Measurements from ENCODE around the gene F2RL3.
"Not testable (repeated sequence)": the region's sequence is repeated elsewhere in the genome, so short reads cannot be mapped to it uniquely, and the experiment has no call there.

Gene F2RL3

DNA sequence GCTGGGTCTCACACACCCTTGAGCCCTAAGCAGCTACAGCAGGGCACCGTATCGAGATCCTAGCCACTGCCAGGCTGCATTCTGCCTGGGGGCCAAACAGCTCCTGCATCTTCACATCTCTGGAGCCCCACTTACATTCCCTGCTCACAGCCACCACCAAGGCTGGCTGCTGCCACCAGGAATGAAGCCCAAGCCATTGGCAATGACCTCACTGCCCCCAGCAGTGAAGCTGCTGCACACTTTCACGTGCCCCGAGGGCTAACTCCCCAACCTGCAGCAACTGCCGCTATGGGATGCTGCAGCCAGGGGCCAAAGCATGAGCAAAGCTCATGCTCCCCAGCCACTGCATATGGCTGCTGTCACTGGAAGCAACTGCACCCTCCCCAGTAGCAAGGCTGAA lies 42.0 kb downstream of the F2RL3 start:
- ATAC-seq (ENCODE audit: low read depth): no peak
- no peak overlapping the region for H3K4me3 Mint-ChIP-seq
- peaks cover 20% of the 10 kb centered on the region for H3K9me3 Mint-ChIP-seq
- no peak overlapping the region for H3K27ac Mint-ChIP-seq
- H3K36me3 Mint-ChIP-seq: peaks cover 8% of the 10 kb centered on the region
- DNase-seq (ENCODE audit: low spot score in 2 of 2): no peak
- H3K27me3 Mint-ChIP-seq: peaks cover 19% of the 10 kb centered on the region
- H3K4me1 Mint-ChIP-seq: no peaks in the 10 kb centered on the region

DNA sequence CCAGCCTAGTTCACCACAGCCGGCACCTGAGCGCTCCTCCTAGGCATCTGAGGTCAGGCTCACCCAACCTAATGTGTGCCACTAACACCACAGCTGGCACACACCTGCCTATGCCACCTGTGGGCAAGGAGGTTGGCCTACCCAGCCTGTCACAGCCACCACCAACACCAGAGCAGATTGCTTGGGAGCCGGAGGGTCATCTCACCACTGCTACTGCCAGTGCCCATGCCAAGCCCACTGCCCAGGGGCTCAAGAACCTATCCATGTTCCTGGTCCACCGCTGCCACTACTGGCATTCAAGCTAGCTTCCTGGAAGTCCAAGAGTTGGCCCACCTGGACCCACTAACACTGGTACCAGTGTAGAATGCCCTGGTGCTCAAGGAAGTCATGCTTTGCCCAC lies 42.5 kb downstream of the F2RL3 start:
- Mint-ChIP-seq H3K9me3 (peaks cover 23% of the 10 kb centered on the region), H3K36me3 (peaks cover 8% of the 10 kb centered on the region), H3K4me1 (no peaks in the 10 kb centered on the region), H3K27ac (no peak overlapping the region), H3K4me3 (no peak overlapping the region), H3K27me3 (peaks cover 19% of the 10 kb centered on the region)
- no peak for DNase-seq (ENCODE audit: low spot score in 2 of 2)
- no peak for ATAC-seq (ENCODE audit: low read depth)

DNA sequence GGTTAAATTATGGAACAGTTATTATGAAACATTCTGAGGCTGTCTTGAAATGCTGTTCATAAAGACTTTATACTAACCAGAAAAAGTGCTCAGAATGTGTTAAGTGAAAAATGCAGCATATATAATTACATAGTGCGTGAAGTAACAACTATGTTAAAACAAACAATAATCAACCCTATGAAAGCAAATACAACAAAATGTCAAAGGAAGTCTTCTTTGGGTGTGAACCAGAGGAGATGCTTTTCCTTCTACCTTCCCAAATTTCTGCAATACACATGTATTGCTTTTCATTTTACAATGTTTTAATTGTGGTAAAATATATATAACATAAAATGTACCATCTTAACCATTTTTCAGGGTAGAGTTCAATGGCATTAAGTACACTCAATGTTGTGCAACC lies 45.7 kb downstream of the F2RL3 start:
- H3K4me3 Mint-ChIP-seq: no peak overlapping the region
- H3K27me3 Mint-ChIP-seq: peaks cover 5% of the 10 kb centered on the region
- ATAC-seq (ENCODE audit: low read depth): no peak

DNA sequence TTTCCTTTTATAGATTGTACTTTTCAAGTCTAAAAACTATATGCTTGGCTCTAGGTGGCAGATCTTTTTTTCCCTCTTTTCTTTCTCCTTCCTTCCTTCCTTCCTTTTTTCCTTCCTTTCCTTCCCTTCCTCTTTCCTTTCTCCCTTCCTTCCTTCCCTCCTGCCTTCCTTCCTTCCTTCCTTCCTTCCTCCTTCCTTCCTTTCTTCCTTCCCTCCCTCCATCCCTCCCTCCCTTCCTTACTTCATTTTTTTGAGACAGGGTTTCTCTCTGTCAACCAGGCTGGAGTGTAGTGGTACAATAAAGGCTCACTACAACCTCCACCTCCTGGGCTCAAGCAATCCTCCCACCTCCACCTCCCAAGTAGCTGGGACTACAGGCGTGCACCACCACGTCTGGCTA lies 48.1 kb downstream of the F2RL3 start:
- Mint-ChIP-seq H3K9me3 (peaks cover 17% of the 10 kb centered on the region), H3K36me3 (peaks cover 3% of the 10 kb centered on the region), H3K27ac (no peak overlapping the region), H3K4me3 (no peak overlapping the region), H3K27me3 (peaks cover 5% of the 10 kb centered on the region), H3K4me1 (no peaks in the 10 kb centered on the region)
- ATAC-seq (ENCODE audit: low read depth): no peak
- no peak for DNase-seq (ENCODE audit: low spot score in 2 of 2)

More for the DNA sequence above, 45.7 kb downstream of the F2RL3 start:
- Mint-ChIP-seq H3K36me3 (no peaks in the 10 kb centered on the region), H3K4me1 (no peaks in the 10 kb centered on the region), H3K9me3 (peaks cover 19% of the 10 kb centered on the region), H3K27ac (no peak overlapping the region)
- no peak for DNase-seq (ENCODE audit: low spot score in 2 of 2)

GRCh38 chr19:16937796-16938195 lies 49.0 kb downstream of the F2RL3 start:
- H3K36me3 Mint-ChIP-seq; H3K27ac Mint-ChIP-seq; H3K4me3 Mint-ChIP-seq; DNase-seq (ENCODE audit: low spot score in 2 of 2); H3K4me1 Mint-ChIP-seq; ATAC-seq (ENCODE audit: low read depth); H3K27me3 Mint-ChIP-seq: not testable (repeated sequence)
- peaks cover 17% of the 10 kb centered on the region for H3K9me3 Mint-ChIP-seq

DNA sequence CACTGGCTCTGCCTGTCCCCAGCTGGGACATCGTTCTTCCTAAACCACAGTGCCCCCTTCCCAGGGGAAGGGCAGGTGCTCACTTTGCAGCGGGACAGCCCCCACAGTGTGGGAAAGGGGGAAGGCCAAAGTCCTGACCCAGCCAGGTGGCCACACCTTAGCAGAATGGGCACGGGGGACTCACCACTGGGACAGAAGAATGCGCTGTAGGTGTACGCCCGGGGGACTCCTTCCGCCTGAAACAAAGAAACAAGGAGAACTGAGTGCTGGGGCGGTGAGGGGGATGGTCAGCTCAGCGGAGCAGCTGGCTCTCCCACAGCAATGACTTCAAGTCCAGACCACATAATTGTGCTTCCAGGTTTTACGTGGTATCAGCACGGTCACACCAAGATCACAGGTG lies 49.4 kb downstream of the F2RL3 start:
- ATAC-seq (ENCODE audit: low read depth) (no peak), DNase-seq (ENCODE audit: low spot score in 2 of 2) (no peak)
- Mint-ChIP-seq H3K27ac (no peak overlapping the region), H3K4me3 (no peak overlapping the region), H3K4me1 (no peaks in the 10 kb centered on the region), H3K36me3 (peaks cover 3% of the 10 kb centered on the region), H3K27me3 (peaks cover 7% of the 10 kb centered on the region), H3K9me3 (peaks cover 16% of the 10 kb centered on the region)

DNA sequence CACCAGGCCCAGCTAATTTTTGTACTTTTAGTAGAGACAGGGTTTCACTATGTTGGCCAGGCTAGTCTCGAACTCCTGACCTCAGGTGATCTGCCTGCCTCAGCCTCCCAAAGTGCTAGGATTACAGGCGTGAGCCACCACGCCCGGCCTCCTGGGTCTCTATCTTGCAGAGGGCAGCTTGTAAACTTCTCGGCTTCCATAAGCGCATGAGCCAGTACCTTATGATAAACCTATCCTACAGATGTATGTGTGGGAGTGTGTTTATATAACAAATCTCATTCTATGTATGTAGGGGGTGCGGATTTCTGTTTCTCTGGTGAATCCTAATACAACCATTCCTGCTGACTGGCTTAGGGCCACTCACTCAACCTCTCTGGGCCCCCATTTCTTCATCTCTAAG lies 51.3 kb downstream of the F2RL3 start:
- H3K27me3 Mint-ChIP-seq; H3K27ac Mint-ChIP-seq; H3K4me3 Mint-ChIP-seq; DNase-seq (ENCODE audit: low spot score in 2 of 2); ATAC-seq (ENCODE audit: low read depth); H3K36me3 Mint-ChIP-seq; H3K9me3 Mint-ChIP-seq; H3K4me1 Mint-ChIP-seq: not testable (repeated sequence)

DNA sequence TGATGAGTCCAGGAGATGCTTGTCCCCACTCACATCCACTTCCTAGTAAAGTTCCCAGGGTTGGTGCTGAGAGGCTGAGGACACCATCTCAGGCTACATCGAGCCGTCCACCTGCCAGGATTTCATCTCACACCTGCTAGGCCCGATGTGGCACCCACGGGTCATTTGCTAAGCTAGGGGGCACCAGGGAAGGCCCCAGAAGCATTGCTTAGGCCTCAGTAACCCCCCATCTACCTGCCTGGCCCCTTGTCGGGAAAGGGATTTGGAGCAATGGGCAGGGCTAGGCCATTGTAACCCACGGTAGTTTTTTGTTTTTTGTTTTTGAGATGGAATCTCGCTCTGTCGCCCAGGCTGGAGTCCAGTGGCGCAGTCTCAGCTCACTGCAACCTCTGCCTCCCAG lies 51.8 kb downstream of the F2RL3 start:
- H3K4me1 Mint-ChIP-seq: no peaks in the 10 kb centered on the region
- H3K27ac Mint-ChIP-seq: no peak overlapping the region
- DNase-seq (ENCODE audit: low spot score in 2 of 2) (no peak), ATAC-seq (ENCODE audit: low read depth) (no peak)
- peaks cover 7% of the 10 kb centered on the region for H3K27me3 Mint-ChIP-seq
- H3K9me3 Mint-ChIP-seq: peaks cover 4% of the 10 kb centered on the region
- H3K36me3 Mint-ChIP-seq: peaks cover 3% of the 10 kb centered on the region
- no peak overlapping the region for H3K4me3 Mint-ChIP-seq

Measured in memory B cell (primary cell).